K562 (cell line): ENCODE measurements around the gene MTHFSD. TPM values are rescaled to one million over a fixed set of nuclear protein-coding genes. Genes with fewer than 3 reads are reported as not detected.

Experiments used
- BMI1 ChIP-seq: fragments of 150-350 bp; IDR thresholded peaks from 2 replicates; pipeline ENCODE4 v1.6.1; 2014; ENCODE audit warnings: low read length
- CBFA2T2 ChIP-seq: fragments of 450-650 bp; conservative IDR thresholded peaks from 2 replicates; pipeline ENCODE4 v1.6.1; 2017; ENCODE audit warnings: mild to moderate bottlenecking
- ETV5 ChIP-seq: sonication (generic); formaldehyde crosslinking; IDR thresholded peaks from 2 replicates; pipeline ENCODE4 v1.4.0; 2020; ENCODE audit warnings: low read depth, mild to moderate bottlenecking, missing genetic modification reagents
- KLF1 ChIP-seq: fragments of 450-650 bp; IDR thresholded peaks from 2 replicates; pipeline ENCODE4 v1.6.1; 2016; ENCODE audit warnings: missing genetic modification characterization, missing compliant biosample characterization
- L3MBTL2 ChIP-seq: fragments of 450-650 bp; IDR thresholded peaks from 2 replicates; pipeline ENCODE4 v1.6.1; 2016; ENCODE audit warnings: mild to moderate bottlenecking, moderate library complexity
- MAX ChIP-seq: sonication (generic); formaldehyde crosslinking; IDR thresholded peaks from 2 replicates; pipeline ENCODE4 v1.9.0; 2022; ENCODE audit warnings: mild to moderate bottlenecking, missing genetic modification reagents
- MYC ChIP-seq, 2 experiments: fragments of 250-450 bp in 1 of 2; sonication (Bioruptor Pico) in 1 of 2; IDR thresholded peaks; 2 replicates each; pipeline versions ENCODE4 v1.5.1 to v1.6.1; 2012 to 2021; ENCODE audit warnings: low read depth in 2 of 2, borderline replicate concordance in 1 of 2, improper control_type of control experiment in 1 of 2, low read length in 1 of 2, mild to moderate bottlenecking in 1 of 2, moderate library complexity in 1 of 2
- POLR2AphosphoS5 ChIP-seq: IDR thresholded peaks from 2 replicates; pipeline ENCODE4 v1.6.1; 2011; ENCODE audit warnings: mild to moderate bottlenecking, low read depth, low read length, moderate library complexity; ENCODE audit not compliant: control insufficient read depth, insufficient read depth
- PPARD ChIP-seq: fragments of 250-450 bp; sonication (Bioruptor Pico); IDR thresholded peaks from 2 replicates; pipeline ENCODE4 v1.8.0; 2022; ENCODE audit warnings: inconsistent platforms, mild to moderate bottlenecking, moderate library complexity
- RFX7 ChIP-seq: fragments of 250-450 bp; sonication (Bioruptor Pico); IDR thresholded peaks from 2 replicates; pipeline ENCODE4 v1.5.1; 2021; ENCODE audit warnings: mild to moderate bottlenecking
- SMC3 ChIP-seq: conservative IDR thresholded peaks from 2 replicates; pipeline ENCODE4 v1.6.1; 2011; ENCODE audit warnings: low read depth, low read length, improper control_type of control experiment; ENCODE audit not compliant: insufficient read depth
- ZBTB40 ChIP-seq, 2 experiments: fragments of 450-650 bp in 1 of 2; sonication (generic) in 1 of 2; formaldehyde crosslinking in 1 of 2; IDR thresholded peaks; 2 replicates each; pipeline versions ENCODE4 v1.7.1 to v1.9.0; 2016 to 2022; ENCODE audit warnings: inconsistent platforms in 1 of 2, mild to moderate bottlenecking in 1 of 2, missing genetic modification reagents in 1 of 2
- ZNF197 ChIP-seq: fragments of 200-800 bp; sonication (Bioruptor generic); IDR thresholded peaks from 2 replicates; pipeline ENCODE4 v1.6.1; 2016; ENCODE audit warnings: low read depth, missing genetic modification characterization, missing compliant biosample characterization
- ZNF280B ChIP-seq: fragments of 250-450 bp; sonication (Bioruptor Pico); IDR thresholded peaks from 2 replicates; pipeline ENCODE4 v1.5.1; 2021; ENCODE audit warnings: mild to moderate bottlenecking
- ZNF354B ChIP-seq: fragments of 250-450 bp; sonication (Bioruptor Pico); IDR thresholded peaks from 2 replicates; pipeline ENCODE4 v1.4.0; 2020
- ZNF644 ChIP-seq: fragments of 200-800 bp; sonication (Bioruptor generic); IDR thresholded peaks from 2 replicates; pipeline ENCODE4 v1.6.1; 2016; ENCODE audit warnings: low read depth, missing genetic modification characterization, missing compliant biosample characterization
- polyA plus RNA-seq, 8 experiments: library from polyadenylated mRNA; depleted of rRNA in 4 of 8; stranded (reverse) in 5 of 8; unstranded in 3 of 8; fragments of >200 nt; fragmentation: Nextera tagmentation in 2 of 8; fragmentation: Illumina TruSeq in 1 of 8; extraction: Ambion mirVana in 2 of 8; extraction: Trizol in 1 of 8; gene quantifications; 2 replicates each; pipeline versions ENCODE4 v1.2.1 to v1.2.3, GENCODE V29; 2011 to 2014; ENCODE audit warnings: inconsistent platforms in 1 of 8, missing spikeins in 1 of 8
- total RNA-seq, 7 experiments: library from RNA; depleted of rRNA in 6 of 7; stranded (reverse); fragments of >200 nt in 6 of 7; fragmentation: Illumina TruSeq in 2 of 7; extraction: Trizol in 2 of 7; gene quantifications; 2 replicates each; pipeline versions ENCODE4 v1.2.1 to v1.2.3, GENCODE V29; 2011 to 2021; ENCODE audit warnings: low replicate concordance in 1 of 7

Gene MTHFSD
- total and polyA plus RNA-seq, 9 of the 15 experiments (the other 6 are each of a cell fraction or from before 2014, with no cell fraction given) = 3.2 to 20.2 (median 12.0) TPM

GRCh38 chr16:86575754-86576557 lies 20.9 kb upstream of the MTHFSD start (continued):
- TF ChIP-seq ZBTB40 (IDR thresholded peaks at IDR 0.05) (peak; percentile 45; the same call in 1 of the 2 replicates), ZBTB40 (CRISPR knock-in tag; IDR thresholded peaks at IDR 0.05) (no peak), ZNF197 (CRISPR knock-in tag) (no peak), MAX (no peak), ETV5 (CRISPR knock-in tag) (peak; percentile 68; the same call in 1 of the 2 replicates), SMC3 (peak; percentile 56), RFX7 (CRISPR knock-in tag) (no peak), BMI1 (no peak), POLR2AphosphoS5 (no peak), MYC (IDR thresholded peaks at IDR 0.05; ENCODE audit: low read depth, low read length) (peak; percentile 30; the same call in 1 of the 2 replicates), MYC (CRISPR knock-in tag; IDR thresholded peaks at IDR 0.05; ENCODE audit: borderline replicate concordance, low read depth) (no peak), ZNF644 (tag) (no peak), ZNF280B (CRISPR knock-in tag) (no peak), CBFA2T2 (no peak), KLF1 (no peak), L3MBTL2 (peak; percentile 38; the same call in 1 of the 2 replicates), ZNF354B (CRISPR knock-in tag) (no peak), PPARD (no peak)
